H1 (cell line): ENCODE measurements around the gene ACTR3C. TPM values are rescaled to one million over a fixed set of nuclear protein-coding genes. Genes with fewer than 3 reads are reported as not detected.
"Not testable (repeated sequence)": the region's sequence is repeated elsewhere in the genome, so short reads cannot be mapped to it uniquely, and the experiment has no call there.

Source experiments
- CTCF ChIA-PET: fragments of 300-600 bp; sonication (Branson Sonifier 250); formaldehyde crosslinking; loops from one replicate; lab custom pipeline; 2021; ENCODE audit not compliant: partially characterized antibody; lab: Charles Lee
- POLR2A ChIA-PET: fragments of 300-600 bp; sonication (Branson Sonifier 250); formaldehyde crosslinking; loops from one replicate; lab custom pipeline; 2021; ENCODE audit warnings: inconsistent platforms; ENCODE audit not compliant: partially characterized antibody; lab: Charles Lee
- DNase-seq, 2 experiments: peaks; one replicate each; pipeline versions ENCODE4 v3.0.0 to v3.0.0-alpha.2; 2010 to 2022; ENCODE audit warnings: low spot score in 2 of 2, low read depth in 1 of 2, mixed read lengths in 1 of 2
- FAIRE-seq: peaks from 2 replicates; lab custom pipeline; 2011; peaks lifted over from hg19 to GRCh38; lab: Jason Lieb, UNC
- H2AFZ ChIP-seq: 2 replicates; pipeline ENCODE4 v1.8.1; 2012; ENCODE audit warnings: low read length, inconsistent platforms
- H2AK5ac ChIP-seq: 2 replicates; pipeline ENCODE4 v1.6.1; 2013; ENCODE audit warnings: low read depth, low read length
- H2BK120ac ChIP-seq: replicated peaks from 2 replicates; pipeline ENCODE3; 2013; ENCODE audit warnings: low read depth, low read length, inconsistent platforms
- H2BK12ac ChIP-seq: 2 replicates; pipeline ENCODE4 v1.6.1; 2013; ENCODE audit warnings: low read depth, low read length
- H2BK15ac ChIP-seq: 2 replicates; pipeline ENCODE4 v1.6.1; 2013; ENCODE audit warnings: low read length
- H2BK20ac ChIP-seq: 2 replicates; pipeline ENCODE4 v1.6.1; 2013; ENCODE audit warnings: low read length
- H2BK5ac ChIP-seq: 2 replicates; pipeline ENCODE4 v1.6.1; 2013; ENCODE audit warnings: low read depth, low read length
- H3K14ac ChIP-seq: 2 replicates; pipeline ENCODE4 v1.6.1; 2013; ENCODE audit warnings: inconsistent platforms; ENCODE audit not compliant: insufficient read length
- H3K18ac ChIP-seq: 2 replicates; pipeline ENCODE4 v1.6.1; 2013; ENCODE audit warnings: low read length; ENCODE audit errors: extremely low read depth
- H3K23ac ChIP-seq: 2 replicates; pipeline ENCODE4 v1.6.1; 2013; ENCODE audit warnings: inconsistent platforms; ENCODE audit not compliant: insufficient read length
- H3K23me2 ChIP-seq: 2 replicates; pipeline ENCODE4 v1.6.1; 2013; ENCODE audit warnings: low read depth, low read length
- H3K27ac ChIP-seq: 2 replicates; pipeline ENCODE4 v1.6.1; 2011; ENCODE audit warnings: low read depth, low read length, inconsistent platforms
- H3K27me3 ChIP-seq, 4 experiments: replicated peaks in 1 of 4; 1 replicate in 1 of 4; 2 replicates in 3 of 4; pipeline versions ENCODE4 v1.6.1 to v1.8.1; 2011 to 2013; ENCODE audit warnings: low read length in 3 of 4, mild to moderate bottlenecking in 3 of 4, inconsistent platforms in 2 of 4, mixed read lengths in 2 of 4, moderate library complexity in 1 of 4; ENCODE audit not compliant: control insufficient read depth in 3 of 4, insufficient read depth in 3 of 4; ENCODE audit errors: extremely low read depth in 1 of 4
- H3K36me3 ChIP-seq, 4 experiments: 2 replicates each; pipeline versions ENCODE4 v1.6.1 to v1.8.1; 2011 to 2013; ENCODE audit warnings: mild to moderate bottlenecking in 4 of 4, low read length in 3 of 4, moderate library complexity in 2 of 4, control low read depth in 1 of 4, inconsistent platforms in 1 of 4; ENCODE audit not compliant: insufficient read depth in 4 of 4, control insufficient read depth in 2 of 4
- H3K4ac ChIP-seq: replicated peaks from 2 replicates; pipeline ENCODE3; 2013; ENCODE audit warnings: low read length, low read depth, mixed read lengths, inconsistent platforms; ENCODE audit not compliant: insufficient read length
- H3K4me1 ChIP-seq, 4 experiments: replicated peaks in 1 of 4; 1 replicate in 1 of 4; 2 replicates in 3 of 4; pipeline versions ENCODE4 v1.6.1 to v1.8.1; 2011 to 2013; ENCODE audit warnings: low read length in 3 of 4, inconsistent platforms in 2 of 4, mixed read lengths in 1 of 4; ENCODE audit not compliant: insufficient read depth in 4 of 4, control insufficient read depth in 3 of 4
- H3K4me2 ChIP-seq, 2 experiments: 2 replicates each; pipeline versions ENCODE4 v1.6.1 to v1.8.1; 2011 to 2013; ENCODE audit warnings: low read depth in 2 of 2, low read length in 2 of 2, control low read depth in 1 of 2, inconsistent platforms in 1 of 2, mild to moderate bottlenecking in 1 of 2; ENCODE audit not compliant: insufficient read depth in 1 of 2
- H3K4me3 ChIP-seq, 4 experiments: fragments of 200-600, 300-600 bp in 1 of 4; sonication (generic), shearing (Covaris generic), sonication (Bioruptor Twin) in 1 of 4; 2 replicates each; pipeline versions ENCODE4 v1.5.1 to v1.8.1; 2011 to 2016; ENCODE audit warnings: low read length in 4 of 4, low read depth in 3 of 4, control low read depth in 2 of 4, inconsistent platforms in 2 of 4, mild to moderate bottlenecking in 2 of 4, mixed read lengths in 1 of 4, moderate library complexity in 1 of 4; ENCODE audit not compliant: insufficient read depth in 2 of 4; ENCODE audit errors: extremely low read depth in 1 of 4
- H3K56ac ChIP-seq: replicated peaks from 2 replicates; pipeline ENCODE3; 2013; ENCODE audit warnings: low read depth, mild to moderate bottlenecking, mixed read lengths, low read length, inconsistent platforms; ENCODE audit not compliant: insufficient read length
- H3K79me1 ChIP-seq: 2 replicates; pipeline ENCODE4 v1.6.1; 2013; ENCODE audit warnings: low read depth, low read length, control low read depth
- H3K79me2 ChIP-seq, 2 experiments: 2 replicates each; pipeline versions ENCODE4 v1.6.1 to v1.8.1; 2012 to 2013; ENCODE audit warnings: low read length in 2 of 2, mild to moderate bottlenecking in 2 of 2, inconsistent platforms in 1 of 2; ENCODE audit not compliant: insufficient read depth in 2 of 2, control insufficient read depth in 1 of 2
- H3K9ac ChIP-seq, 4 experiments: replicated peaks in 1 of 4; 1 replicate in 1 of 4; 2 replicates in 3 of 4; pipeline versions ENCODE4 v1.6.1 to v1.8.1; 2011 to 2013; ENCODE audit warnings: low read depth in 3 of 4, low read length in 3 of 4, control low read depth in 2 of 4, mild to moderate bottlenecking in 2 of 4, moderate library complexity in 2 of 4, inconsistent platforms in 1 of 4; ENCODE audit errors: extremely low read depth in 1 of 4
- H3K9me3 ChIP-seq, 2 experiments: 2 replicates each; pipeline versions ENCODE4 v1.6.1 to v1.8.1; 2012 to 2013; ENCODE audit warnings: mild to moderate bottlenecking in 2 of 2, moderate library complexity in 2 of 2, control low read depth in 1 of 2, inconsistent platforms in 1 of 2, low read depth in 1 of 2, low read length in 1 of 2, mixed read lengths in 1 of 2; ENCODE audit not compliant: insufficient read depth in 2 of 2
- H4K20me1 ChIP-seq, 2 experiments: replicated peaks in 1 of 2; 2 replicates each; pipeline versions ENCODE3 to v1.8.1; 2011 to 2013; ENCODE audit warnings: inconsistent platforms in 2 of 2, low read length in 2 of 2, mild to moderate bottlenecking in 1 of 2; ENCODE audit not compliant: insufficient read depth in 2 of 2, control insufficient read depth in 1 of 2
- H4K5ac ChIP-seq: 2 replicates; pipeline ENCODE4 v1.6.1; 2013; ENCODE audit warnings: low read length, low read depth, mixed read lengths, inconsistent platforms; ENCODE audit not compliant: insufficient read length
- H4K8ac ChIP-seq: 2 replicates; pipeline ENCODE4 v1.8.0; 2013; ENCODE audit warnings: mild to moderate bottlenecking, moderate library complexity, low read length, inconsistent platforms; ENCODE audit not compliant: insufficient read depth; ENCODE audit errors: extremely low read depth
- H4K91ac ChIP-seq: replicated peaks from 2 replicates; pipeline ENCODE3; 2013; ENCODE audit warnings: low read length, mixed read lengths, inconsistent platforms; ENCODE audit not compliant: insufficient read length
- WGBS, 2 experiments: shearing (Covaris generic) in 1 of 2; methylation state at CpG; one replicate each; pipeline versions ENCODE4 v1.1.6 to v1.1.7; 2013 to 2015; ENCODE audit warnings: low lambda C conversion rate in 2 of 2, mixed read lengths in 2 of 2, inconsistent platforms in 1 of 2, low coverage in 1 of 2, missing lambda C conversion rate in 1 of 2; ENCODE audit not compliant: insufficient replicate concordance in 2 of 2, insufficient coverage in 1 of 2, insufficient read length in 1 of 2; ENCODE audit errors: extremely low coverage in 1 of 2, missing lambda C conversion rate in 1 of 2; 5-methylcytosine and 5-hydroxymethylcytosine counted together
- polyA plus RNA-seq, 7 experiments: library from polyadenylated mRNA; depleted of rRNA in 3 of 7; stranded (reverse) in 5 of 7; unstranded in 2 of 7; fragments of >200 nt in 5 of 7; fragments of 200-250 nt in 2 of 7; gene quantifications; 1 replicate in 5 of 7; 2 replicates in 1 of 7; 4 replicates in 1 of 7; pipeline versions ENCODE4 v1.2.1 to v1.2.3, GENCODE V29; 2011 to 2013; ENCODE audit warnings: missing spikeins in 2 of 7, mixed read lengths in 2 of 7
- total RNA-seq: library from RNA; stranded (reverse); fragmentation: NEBNext Ultra II Directional; extraction: Animal tissue kit (Norgen Biotek cat#: 25700); gene quantifications from 2 replicates; pipeline ENCODE4 v1.2.1, GENCODE V29; 2021

The ACTR3C gene
- total and polyA plus RNA-seq, 2 of the 8 experiments (the other 6 are each of a cell fraction or from before 2014, with no cell fraction given), result 1.5 TPM; not detected in 1

DNA sequence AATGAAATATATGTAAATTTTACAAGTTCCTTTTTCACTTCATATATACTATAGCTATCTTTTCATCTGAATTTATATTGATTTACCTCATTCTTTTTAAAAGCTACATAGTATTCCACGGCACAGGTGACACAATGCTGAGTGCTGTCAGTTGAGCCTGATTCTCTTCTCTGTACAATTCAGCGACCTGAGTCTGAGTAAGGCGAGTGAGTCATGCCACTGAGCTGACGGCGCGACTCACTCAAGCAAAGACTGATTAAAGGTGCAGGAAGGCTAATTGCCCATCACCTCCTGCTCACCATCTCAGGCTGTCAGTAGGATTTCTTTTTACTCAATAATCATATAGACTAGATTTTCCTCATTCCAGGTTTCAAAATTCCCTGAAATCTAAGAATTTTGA, 39.7 kb downstream of the ACTR3C start:
- not testable (repeated sequence) for H2AK5ac ChIP-seq, H3K4me3 ChIP-seq, H2BK120ac ChIP-seq

DNA sequence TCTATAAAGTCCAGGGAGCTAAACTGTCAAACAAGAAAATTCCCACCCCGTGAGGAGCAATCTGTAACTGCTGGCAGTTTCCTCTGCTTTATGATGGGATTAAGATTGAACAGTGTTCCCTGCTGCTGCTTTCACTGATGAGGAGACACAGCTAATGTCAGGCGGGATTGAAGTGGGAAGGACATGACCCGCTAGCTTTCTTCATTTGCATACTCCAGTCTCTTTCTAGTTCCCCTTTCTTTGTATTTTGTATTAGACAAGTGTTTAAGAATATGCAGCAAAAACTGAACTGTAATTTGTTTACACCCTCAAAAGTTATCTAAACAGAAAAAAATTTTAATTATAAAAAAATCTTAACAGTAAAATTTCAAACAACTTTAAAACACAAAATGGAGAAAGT, 40.2 kb downstream of the ACTR3C start:
- H2BK120ac ChIP-seq, H2BK12ac ChIP-seq, H3K79me2 ChIP-seq, H3K4me2 ChIP-seq, H3K23ac ChIP-seq, H3K4me3 ChIP-seq, H3K23me2 ChIP-seq, H3K14ac ChIP-seq, H3K18ac ChIP-seq, H4K5ac ChIP-seq, CTCF ChIA-PET, H3K4me1 ChIP-seq, H4K8ac ChIP-seq, H3K56ac ChIP-seq, H4K91ac ChIP-seq, H2BK5ac ChIP-seq, H3K4ac ChIP-seq, H3K27ac ChIP-seq, H3K36me3 ChIP-seq, DNase-seq, H3K9me3 ChIP-seq, H2BK20ac ChIP-seq, H4K20me1 ChIP-seq, H2AK5ac ChIP-seq, H3K79me1 ChIP-seq, POLR2A ChIA-PET, H2AFZ ChIP-seq, H3K27me3 ChIP-seq, H2BK15ac ChIP-seq, H3K9ac ChIP-seq: not testable (repeated sequence)
- peak; percentile 71 for FAIRE-seq
- 79% methylated on average over 2 of the region's 3 CpGs; no CpG with 5 or more reads in 1 of the 2 experiments for WGBS, 2 experiments

More for the DNA sequence above, 39.7 kb downstream of the ACTR3C start:
- H3K4me1 ChIP-seq, H3K9ac ChIP-seq, H2BK12ac ChIP-seq, H3K27me3 ChIP-seq, H3K4ac ChIP-seq, H4K5ac ChIP-seq, H4K20me1 ChIP-seq, H2BK5ac ChIP-seq, POLR2A ChIA-PET, H3K56ac ChIP-seq, H3K27ac ChIP-seq, H2BK15ac ChIP-seq, H3K23me2 ChIP-seq, H3K18ac ChIP-seq, DNase-seq, FAIRE-seq, H3K79me2 ChIP-seq, H3K14ac ChIP-seq, H4K8ac ChIP-seq, H3K23ac ChIP-seq, H3K36me3 ChIP-seq, H2AFZ ChIP-seq, H2BK20ac ChIP-seq, H3K4me2 ChIP-seq, H3K79me1 ChIP-seq, H3K9me3 ChIP-seq, H4K91ac ChIP-seq: not testable (repeated sequence)
- WGBS, 2 experiments, result 91% methylated on average over 6 of the region's 6 CpGs; no CpG with 5 or more reads in 1 of the 2 experiments
- CTCF ChIA-PET, result interaction anchor here (1.1 kb wide), 1 partner anchor 285 kb away, joined by 3 read pairs; no protein-coding TSS in a partner anchor
